OCI-LY3 (cell line): ENCODE results near the gene SFSWAP.

Source experiments
- H2AFZ ChIP-seq: fragments of 200-600, 300-600 bp; shearing (Covaris generic); 2 replicates; pipeline ENCODE4 v1.6.0; 2014; ENCODE audit warnings: antibody characterized with exemption, low read depth, low read length
- H3K27ac ChIP-seq: fragments of 200-600, 300-600 bp; sonication (generic); 2 replicates; pipeline ENCODE4 v1.5.1; 2014; ENCODE audit warnings: mild to moderate bottlenecking, low read length, moderate library complexity, mixed read lengths
- H3K27me3 ChIP-seq: fragments of 200-600, 300-600 bp; sonication (generic); 2 replicates; pipeline ENCODE4 v1.6.1; 2014; ENCODE audit warnings: low read depth, low read length, mixed read lengths
- H3K36me3 ChIP-seq: fragments of 200-600, 300-600 bp; sonication (generic); replicated peaks from 2 replicates; pipeline ENCODE3; 2014; ENCODE audit warnings: low read depth, low read length, mixed read lengths
- H3K4me1 ChIP-seq: fragments of 300-600, 200-600 bp; sonication (generic); 2 replicates; pipeline ENCODE4 v1.6.1; 2014; ENCODE audit warnings: low read length, mixed read lengths
- H3K4me2 ChIP-seq: fragments of 200-600, 300-600 bp; sonication (generic); 2 replicates; pipeline ENCODE4 v1.6.1; 2014; ENCODE audit warnings: low read length, mixed read lengths
- H3K4me3 ChIP-seq: fragments of 300-600, 200-600 bp; sonication (generic); 2 replicates; pipeline ENCODE4 v1.5.1; 2014; ENCODE audit warnings: antibody characterized with exemption, mild to moderate bottlenecking, low read length, moderate library complexity
- H3K79me2 ChIP-seq: fragments of 300-600, 200-600 bp; shearing (Covaris generic); 2 replicates; pipeline ENCODE4 v1.6.1; 2014; ENCODE audit warnings: mild to moderate bottlenecking, low read length, mixed read lengths
- H3K9ac ChIP-seq: fragments of 300-600, 200-600 bp; shearing (Covaris generic); 2 replicates; pipeline ENCODE4 v1.6.0; 2014; ENCODE audit warnings: mild to moderate bottlenecking, low read length, moderate library complexity
- H3K9me3 ChIP-seq: fragments of 200-600, 300-600 bp; shearing (Covaris generic); 2 replicates; pipeline ENCODE4 v1.6.1; 2014; ENCODE audit warnings: low read length, mixed read lengths; ENCODE audit not compliant: insufficient read depth
- H4K20me1 ChIP-seq: fragments of 200-600, 300-600 bp; sonication (generic); 2 replicates; pipeline ENCODE4 v1.6.1; 2016; ENCODE audit warnings: low read length, mixed read lengths; ENCODE audit not compliant: insufficient read depth
- EZH2phosphoT487 ChIP-seq: fragments of 200-600 bp; shearing (Covaris generic); IDR thresholded peaks from 2 replicates; pipeline ENCODE4 v1.6.1; 2018; ENCODE audit warnings: antibody characterized with exemption, mixed run types, low read depth
- TF ChIP-seq, protein P1 (sequence below): fragments of 200-600, 300-600 bp; sonication (generic); IDR thresholded peaks from 2 replicates; pipeline ENCODE4 v1.5.1; 2014; ENCODE audit warnings: antibody characterized with exemption, low read length, low read depth

SFSWAP gene

DNA sequence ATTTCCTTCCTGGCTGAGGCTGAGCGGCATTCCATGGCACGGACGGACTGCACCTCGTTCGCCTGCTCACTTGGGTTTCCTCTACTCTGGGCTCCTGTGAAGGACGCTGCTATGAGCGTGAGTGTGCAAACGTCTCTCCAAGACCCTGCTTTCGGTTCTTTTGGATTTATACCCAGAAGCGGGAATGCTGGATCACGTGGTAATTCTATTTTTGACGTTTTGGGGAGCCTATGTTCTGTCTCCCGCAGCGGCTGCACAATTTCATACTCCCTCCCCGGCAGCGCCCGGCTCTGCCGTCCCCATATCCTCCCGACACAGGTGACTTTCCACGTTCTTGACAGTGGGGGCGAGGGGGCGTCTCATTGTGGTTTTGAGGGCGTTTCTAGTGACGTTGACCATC, 137.9 kb downstream of the SFSWAP start:
- Histone ChIP-seq H2AFZ (no peak overlapping the region), H3K79me2 (no peaks in the 10 kb centered on the region), H3K27ac (no peak overlapping the region), H4K20me1 (no peaks in the 10 kb centered on the region), H3K4me3 (no peak overlapping the region), H3K27me3 (0 out of 2 replicates have a peak, but pooled peaks cover 4% of the 10 kb centered on the region), H3K9ac (no peak overlapping the region), H3K9me3 (no peaks in the 10 kb centered on the region), H3K36me3 (no peaks in the 10 kb centered on the region), H3K4me2 (no peak overlapping the region), H3K4me1 (peaks cover 5% of the 10 kb centered on the region; the same call in 1 of the 2 replicates)
- no peak for TF ChIP-seq EZH2phosphoT487
- TF ChIP-seq, protein P1, sequence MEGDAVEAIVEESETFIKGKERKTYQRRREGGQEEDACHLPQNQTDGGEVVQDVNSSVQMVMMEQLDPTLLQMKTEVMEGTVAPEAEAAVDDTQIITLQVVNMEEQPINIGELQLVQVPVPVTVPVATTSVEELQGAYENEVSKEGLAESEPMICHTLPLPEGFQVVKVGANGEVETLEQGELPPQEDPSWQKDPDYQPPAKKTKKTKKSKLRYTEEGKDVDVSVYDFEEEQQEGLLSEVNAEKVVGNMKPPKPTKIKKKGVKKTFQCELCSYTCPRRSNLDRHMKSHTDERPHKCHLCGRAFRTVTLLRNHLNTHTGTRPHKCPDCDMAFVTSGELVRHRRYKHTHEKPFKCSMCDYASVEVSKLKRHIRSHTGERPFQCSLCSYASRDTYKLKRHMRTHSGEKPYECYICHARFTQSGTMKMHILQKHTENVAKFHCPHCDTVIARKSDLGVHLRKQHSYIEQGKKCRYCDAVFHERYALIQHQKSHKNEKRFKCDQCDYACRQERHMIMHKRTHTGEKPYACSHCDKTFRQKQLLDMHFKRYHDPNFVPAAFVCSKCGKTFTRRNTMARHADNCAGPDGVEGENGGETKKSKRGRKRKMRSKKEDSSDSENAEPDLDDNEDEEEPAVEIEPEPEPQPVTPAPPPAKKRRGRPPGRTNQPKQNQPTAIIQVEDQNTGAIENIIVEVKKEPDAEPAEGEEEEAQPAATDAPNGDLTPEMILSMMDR: no peak
